Endothelial cell of umbilical vein (primary cell): ENCODE results near the gene NR4A1. TPM values are rescaled to one million over a fixed set of nuclear protein-coding genes. Genes with fewer than 3 reads are reported as not detected.

Experiments used
- BruUV-seq: library from RNA; stranded (reverse); fragments of 400-500 nt; replicated peaks from 2 replicates; lab custom pipeline; 2021; lab: Mats Ljungman, UMichigan
- CTCF ChIA-PET: fragments of 300-600, 350-600 bp; sonication (Branson Sonifier 250); formaldehyde crosslinking; loops from one replicate; lab custom pipeline; 2021; ENCODE audit warnings: antibody characterized with exemption, inconsistent platforms; lab: Charles Lee
- POLR2A ChIA-PET: fragments of 300-600, 350-600 bp; sonication (Branson Sonifier 250); formaldehyde crosslinking; loops from one replicate; lab custom pipeline; 2021; ENCODE audit warnings: antibody characterized with exemption, inconsistent platforms; lab: Charles Lee
- DNase-seq: peaks from one replicate; pipeline ENCODE4 v3.0.0-alpha.2; 2011; ENCODE audit warnings: low read depth, low spot score
- FAIRE-seq: peaks from 2 replicates; lab custom pipeline; 2011; peaks lifted over from hg19 to GRCh38; lab: Jason Lieb, UNC
- H2AFZ ChIP-seq: 2 replicates; pipeline ENCODE4 v1.6.0; 2012; ENCODE audit warnings: low read depth, low read length, control low read depth, inconsistent platforms
- H3K27ac ChIP-seq: 2 replicates; pipeline ENCODE4 v1.5.1; 2011; ENCODE audit warnings: low read depth, mild to moderate bottlenecking, control low read depth, low read length, moderate library complexity; ENCODE audit not compliant: insufficient read depth
- H3K27me3 ChIP-seq, 2 experiments: 2 replicates each; pipeline versions ENCODE4 v1.6.0 to v1.6.1; 2011; ENCODE audit warnings: low read length in 2 of 2, mixed read lengths in 1 of 2; ENCODE audit not compliant: control insufficient read depth in 2 of 2, insufficient read depth in 2 of 2
- H3K36me3 ChIP-seq, 2 experiments: 2 replicates in 1 of 2; 3 replicates in 1 of 2; pipeline ENCODE4 v1.5.1; 2011; ENCODE audit warnings: low read length in 2 of 2, mild to moderate bottlenecking in 1 of 2, moderate library complexity in 1 of 2; ENCODE audit not compliant: control insufficient read depth in 2 of 2, insufficient read depth in 2 of 2; ENCODE audit errors: extremely low read depth in 1 of 2
- H3K4me1 ChIP-seq: 3 replicates; pipeline ENCODE4 v1.5.1; 2011; ENCODE audit warnings: mild to moderate bottlenecking, low read length; ENCODE audit not compliant: control insufficient read depth, insufficient read depth; ENCODE audit errors: extremely low read depth
- H3K4me2 ChIP-seq: 2 replicates; pipeline ENCODE4 v1.6.1; 2011; ENCODE audit warnings: low read length, control low read depth, mixed read lengths; ENCODE audit not compliant: insufficient read depth
- H3K4me3 ChIP-seq, 3 experiments: fragments of 200-600 bp in 1 of 3; sonication (generic), shearing (Covaris generic) in 1 of 3; replicated peaks in 1 of 3; 2 replicates each; pipeline ENCODE4 v1.5.1; 2011 to 2016; ENCODE audit warnings: control low read depth in 3 of 3, low read length in 3 of 3, mild to moderate bottlenecking in 2 of 3, inconsistent platforms in 1 of 3, low read depth in 1 of 3, moderate library complexity in 1 of 3; ENCODE audit not compliant: insufficient read depth in 1 of 3
- H3K79me2 ChIP-seq: 2 replicates; pipeline ENCODE4 v1.6.0; 2012; ENCODE audit warnings: low read length, inconsistent platforms; ENCODE audit not compliant: control insufficient read depth, insufficient read depth
- H3K9ac ChIP-seq: replicated peaks from 2 replicates; pipeline ENCODE3; 2011; ENCODE audit warnings: low read length, control low read depth; ENCODE audit not compliant: insufficient read depth; ENCODE audit errors: extremely low read depth
- H3K9me1 ChIP-seq: replicated peaks from 3 replicates; pipeline ENCODE4 v1.6.0; 2011; ENCODE audit warnings: mild to moderate bottlenecking, low read length; ENCODE audit not compliant: control insufficient read depth, insufficient read depth; ENCODE audit errors: extremely low read depth
- H3K9me3 ChIP-seq: replicated peaks from 2 replicates; pipeline ENCODE4 v1.5.1; 2012; ENCODE audit warnings: low read length, inconsistent platforms; ENCODE audit not compliant: control insufficient read depth, insufficient read depth
- H4K20me1 ChIP-seq: replicated peaks from 2 replicates; pipeline ENCODE3; 2011; ENCODE audit warnings: mild to moderate bottlenecking, low read length; ENCODE audit not compliant: control insufficient read depth, insufficient read depth; ENCODE audit errors: extremely low read depth
- EZH2 ChIP-seq: IDR thresholded peaks from 2 replicates; pipeline ENCODE4 v1.6.1; 2012; ENCODE audit warnings: borderline replicate concordance, low read depth, mild to moderate bottlenecking, moderate library complexity, low read length, inconsistent platforms; ENCODE audit not compliant: severe bottlenecking
- FOS ChIP-seq: IDR thresholded peaks from 2 replicates; pipeline ENCODE4 v1.6.1; 2011; ENCODE audit warnings: mild to moderate bottlenecking, low read length, moderate library complexity, borderline replicate concordance; ENCODE audit not compliant: insufficient read depth
- GATA2 ChIP-seq: IDR thresholded peaks from 2 replicates; pipeline ENCODE4 v1.7.0; 2011; ENCODE audit warnings: low read depth, mild to moderate bottlenecking, moderate library complexity, mixed read lengths, low read length; ENCODE audit not compliant: insufficient read length, insufficient read depth
- JUN ChIP-seq: IDR thresholded peaks from 2 replicates; pipeline ENCODE4 v1.6.1; 2011; ENCODE audit warnings: borderline replicate concordance, low read depth; ENCODE audit not compliant: insufficient read length, insufficient read depth
- MYC ChIP-seq: IDR thresholded peaks from one replicate; pipeline ENCODE4 v1.6.1; 2011; ENCODE audit warnings: mild to moderate bottlenecking, low read depth, low read length
- POLR2A ChIP-seq: IDR thresholded peaks from 2 replicates; pipeline ENCODE4 v1.6.1; 2012; ENCODE audit warnings: low read depth, mild to moderate bottlenecking, control low read depth, low read length
- POLR2AphosphoS5 ChIP-seq: IDR thresholded peaks from 2 replicates; pipeline ENCODE4 v1.6.1; 2012; ENCODE audit warnings: low read depth, mild to moderate bottlenecking, control low read depth, low read length, moderate library complexity; ENCODE audit not compliant: insufficient read depth
- dilution Hi-C: fragments of 300-500 bp; cut with MboI; formaldehyde crosslinking; loops from one replicate; pipeline ENCODE4 v1.15.0; 2019; ENCODE audit warnings: low sequenced_read_pairs; ENCODE audit not compliant: extremely low pct_ligation_motif_present
- intact Hi-C: fragments of 100-400 bp; cut with micrococcal nuclease; formaldehyde crosslinking; loops from one replicate; pipeline ENCODE4 v1.10.0; 2022
- polyA plus RNA-seq, 4 experiments: library from polyadenylated mRNA; depleted of rRNA in 3 of 4; stranded (reverse) in 3 of 4; unstranded in 1 of 4; fragments of >200 nt; gene quantifications; 2 replicates each; pipeline versions ENCODE4 v1.2.1 to v1.2.3, GENCODE V29; 2011 to 2012; ENCODE audit warnings: missing spikeins in 1 of 4
- total RNA-seq: library from RNA; stranded (reverse); gene quantifications from 2 replicates; pipeline ENCODE4 v1.2.3, GENCODE V29; 2021
- TF ChIP-seq, protein P1 (sequence below): IDR thresholded peaks from 2 replicates; pipeline ENCODE4 v1.6.1; 2011; ENCODE audit not compliant: insufficient read depth, insufficient read length
- TF ChIP-seq, protein P2 (sequence below), 2 donors: IDR thresholded peaks; 1 replicate in 1 of 2; 2 replicates in 1 of 2; pipeline ENCODE4 v1.5.1; 2011; ENCODE audit warnings: low read length in 2 of 2, mild to moderate bottlenecking in 2 of 2, moderate library complexity in 2 of 2, control low read depth in 1 of 2, inconsistent platforms in 1 of 2, low read depth in 1 of 2; ENCODE audit not compliant: insufficient read depth in 1 of 2; ENCODE audit errors: extremely low read depth in 1 of 2

Gene NR4A1
- total and polyA plus RNA-seq, 2 donors (not counting 3 experiments of a cell fraction or from before 2014, with no cell fraction given) = 6.8 to 18.2 TPM

- TF ChIP-seq EZH2 (no peak), JUN (no peak), FOS (no peak), MYC (no peak), GATA2 (no peak), POLR2AphosphoS5 (no peak), POLR2A (no peak)
- TF ChIP-seq, protein P1, sequence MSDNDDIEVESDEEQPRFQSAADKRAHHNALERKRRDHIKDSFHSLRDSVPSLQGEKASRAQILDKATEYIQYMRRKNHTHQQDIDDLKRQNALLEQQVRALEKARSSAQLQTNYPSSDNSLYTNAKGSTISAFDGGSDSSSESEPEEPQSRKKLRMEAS = no peak
- TF ChIP-seq, protein P2, sequence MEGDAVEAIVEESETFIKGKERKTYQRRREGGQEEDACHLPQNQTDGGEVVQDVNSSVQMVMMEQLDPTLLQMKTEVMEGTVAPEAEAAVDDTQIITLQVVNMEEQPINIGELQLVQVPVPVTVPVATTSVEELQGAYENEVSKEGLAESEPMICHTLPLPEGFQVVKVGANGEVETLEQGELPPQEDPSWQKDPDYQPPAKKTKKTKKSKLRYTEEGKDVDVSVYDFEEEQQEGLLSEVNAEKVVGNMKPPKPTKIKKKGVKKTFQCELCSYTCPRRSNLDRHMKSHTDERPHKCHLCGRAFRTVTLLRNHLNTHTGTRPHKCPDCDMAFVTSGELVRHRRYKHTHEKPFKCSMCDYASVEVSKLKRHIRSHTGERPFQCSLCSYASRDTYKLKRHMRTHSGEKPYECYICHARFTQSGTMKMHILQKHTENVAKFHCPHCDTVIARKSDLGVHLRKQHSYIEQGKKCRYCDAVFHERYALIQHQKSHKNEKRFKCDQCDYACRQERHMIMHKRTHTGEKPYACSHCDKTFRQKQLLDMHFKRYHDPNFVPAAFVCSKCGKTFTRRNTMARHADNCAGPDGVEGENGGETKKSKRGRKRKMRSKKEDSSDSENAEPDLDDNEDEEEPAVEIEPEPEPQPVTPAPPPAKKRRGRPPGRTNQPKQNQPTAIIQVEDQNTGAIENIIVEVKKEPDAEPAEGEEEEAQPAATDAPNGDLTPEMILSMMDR (IDR thresholded peaks at IDR 0.05; ENCODE audit: extremely low read depth in 1 of 2, insufficient read depth in 1 of 2, low read depth in 1 of 2, low read length in 2 of 2) = no peak
- no peak overlapping the region for H3K27ac ChIP-seq
- H3K9me1 ChIP-seq = no peaks in the 10 kb centered on the region
- DNase-seq (no peak), FAIRE-seq (no peak)
- dilution Hi-C loops = no loop called here
- H3K4me3 ChIP-seq = no peak overlapping the region
- no peak overlapping the region for H3K9ac ChIP-seq
- POLR2A ChIA-PET = no interaction called here
- H3K4me1 ChIP-seq = peaks cover 17% of the 10 kb centered on the region
- no peaks in the 10 kb centered on the region for H3K36me3 ChIP-seq
- BruUV-seq = no TSS peak
- no peaks in the 10 kb centered on the region for H3K9me3 ChIP-seq
- no peak overlapping the region for H3K4me2 ChIP-seq
- intact Hi-C loops = no loop called here
- H3K27me3 ChIP-seq = no peaks in the 10 kb centered on the region
- CTCF ChIA-PET = interaction anchor here (1.2 kb wide), 1 partner anchor 28 kb away, joined by 3 read pairs; no protein-coding TSS in a partner anchor
- no peaks in the 10 kb centered on the region for H3K79me2 ChIP-seq
- no peak overlapping the region for H2AFZ ChIP-seq
- H4K20me1 ChIP-seq = no peaks in the 10 kb centered on the region
Measured at GRCh38 chr12:52053536-52054209, 2.4 kb downstream of the NR4A1 start.
